NCI-H446 treated with DMSO at 0.1 percent for 48 hours (cell line): ENCODE data around the gene PLP2.
"Not testable (repeated sequence)": the region's sequence is repeated elsewhere in the genome, so short reads cannot be mapped to it uniquely, and the experiment has no call there.

Experiments used
- DNase-seq: peaks from one replicate; lab custom pipeline; 2025; lab: John Stamatoyannopoulos, UW

The PLP2 gene, protein sequence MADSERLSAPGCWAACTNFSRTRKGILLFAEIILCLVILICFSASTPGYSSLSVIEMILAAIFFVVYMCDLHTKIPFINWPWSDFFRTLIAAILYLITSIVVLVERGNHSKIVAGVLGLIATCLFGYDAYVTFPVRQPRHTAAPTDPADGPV

DNA sequence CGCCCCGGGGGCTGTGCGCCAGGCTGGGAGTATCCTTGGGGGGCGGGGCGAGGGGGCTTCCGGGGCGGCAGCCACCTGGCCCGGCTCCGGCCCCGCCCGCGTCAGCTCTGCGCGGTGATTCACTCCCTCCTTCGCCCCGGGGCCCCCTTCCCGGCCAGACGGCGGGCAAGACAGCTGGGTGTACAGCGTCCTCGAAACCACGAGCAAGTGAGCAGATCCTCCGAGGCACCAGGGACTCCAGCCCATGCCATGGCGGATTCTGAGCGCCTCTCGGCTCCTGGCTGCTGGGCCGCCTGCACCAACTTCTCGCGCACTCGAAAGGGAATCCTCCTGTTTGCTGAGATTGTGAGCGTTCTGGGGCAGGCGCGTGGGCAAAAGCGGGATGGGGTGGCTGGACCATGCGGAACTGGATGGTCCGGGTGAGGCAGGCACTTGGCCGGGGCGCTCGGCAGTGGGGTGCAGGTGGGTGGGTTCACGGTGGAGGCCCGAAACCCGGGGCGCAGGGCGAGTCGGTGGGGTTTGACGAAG, at the start of gene PLP2:
Gene PLP2, plus strand, starts transcription at position 147 of the 528 bp plus-strand sequence. Its CDS starts 103 bp downstream, at position 250.
- peak; percentile 21 for DNase-seq

DNA sequence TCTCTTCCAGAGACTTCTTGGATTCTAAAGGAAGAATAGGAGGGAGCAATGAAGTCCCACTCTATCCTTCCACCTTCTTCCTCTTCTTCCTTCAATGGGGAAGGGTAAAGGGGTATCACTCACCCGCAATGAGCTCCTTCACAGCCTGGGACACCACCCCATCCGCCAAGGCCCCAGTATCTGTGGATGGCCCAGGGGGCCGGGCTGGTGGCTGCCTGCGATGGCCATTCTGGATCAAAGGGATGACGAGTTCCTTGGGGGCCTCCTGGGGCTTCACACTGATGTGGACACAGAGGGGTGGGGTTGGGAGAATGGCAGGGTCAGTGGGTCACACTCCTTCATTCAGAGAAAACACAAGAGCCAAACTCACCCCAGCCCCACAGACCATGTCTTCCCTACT, 49.2 kb upstream of the PLP2 start:
- DNase-seq, result no peak

DNA sequence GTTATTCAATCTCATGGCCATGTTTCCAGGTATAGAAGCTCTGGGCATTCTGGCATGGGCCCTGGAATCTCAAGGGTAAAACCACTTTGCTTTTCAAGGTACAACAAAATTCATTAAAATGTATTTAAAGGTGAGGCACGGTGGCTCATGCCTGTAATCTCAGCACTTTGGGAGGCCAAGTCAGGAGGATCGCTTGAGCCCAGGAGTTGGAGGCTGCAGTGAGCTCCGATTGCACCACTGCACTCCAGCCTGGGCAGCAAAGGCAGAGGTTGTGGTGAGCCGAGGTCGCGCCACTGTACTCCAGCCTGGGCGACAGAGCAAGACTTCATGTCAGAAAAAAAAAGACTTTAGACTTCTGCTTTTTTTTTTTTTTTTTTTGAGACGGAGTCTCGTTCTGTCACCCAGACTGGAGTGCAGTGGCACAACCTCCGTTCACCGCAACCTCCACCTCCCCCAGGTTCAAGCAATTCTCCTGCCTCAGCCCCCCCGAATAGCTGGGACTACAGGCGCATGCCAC, 43.9 kb upstream of the PLP2 start:
- DNase-seq, result not testable (repeated sequence)

DNA sequence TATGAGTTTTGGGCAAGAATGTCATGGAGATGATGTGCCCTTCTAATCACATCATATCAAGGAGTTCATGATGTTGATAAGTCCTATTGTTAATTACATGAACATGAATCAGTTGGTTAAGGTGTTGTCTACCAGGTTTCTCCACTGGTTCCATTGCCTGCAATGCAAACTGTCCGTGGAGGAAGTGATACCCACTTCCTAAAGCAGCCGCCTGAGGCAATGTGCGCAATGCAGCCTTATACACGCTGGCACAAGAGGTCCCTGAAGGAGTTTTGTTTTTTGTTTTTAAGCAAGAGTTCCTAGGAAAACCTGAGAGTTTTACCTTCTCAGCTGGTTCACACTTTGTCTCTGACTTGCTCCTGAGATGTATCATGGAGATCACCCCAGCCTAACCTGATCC, 42.3 kb upstream of the PLP2 start:
- no peak for DNase-seq

DNA sequence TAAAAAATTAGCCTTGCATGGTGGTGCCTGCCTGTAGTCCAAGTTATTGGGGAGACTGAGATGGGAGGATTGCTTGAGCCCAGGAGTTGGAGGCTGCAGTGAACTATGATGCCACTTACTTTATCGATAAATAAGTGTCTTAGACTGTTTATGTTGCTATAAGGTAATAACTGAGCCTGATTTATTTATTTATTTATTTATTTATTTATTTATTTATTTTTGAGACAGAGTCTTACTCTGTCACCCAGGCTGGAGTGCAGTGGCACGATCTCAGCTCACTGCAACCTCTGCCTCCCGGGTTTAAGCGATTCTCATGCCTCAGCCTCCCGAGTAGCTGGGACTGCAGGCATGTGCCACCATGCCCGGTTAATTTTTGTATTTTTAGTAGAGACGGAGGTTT, 39.4 kb upstream of the PLP2 start:
- not testable (repeated sequence) for DNase-seq

DNA sequence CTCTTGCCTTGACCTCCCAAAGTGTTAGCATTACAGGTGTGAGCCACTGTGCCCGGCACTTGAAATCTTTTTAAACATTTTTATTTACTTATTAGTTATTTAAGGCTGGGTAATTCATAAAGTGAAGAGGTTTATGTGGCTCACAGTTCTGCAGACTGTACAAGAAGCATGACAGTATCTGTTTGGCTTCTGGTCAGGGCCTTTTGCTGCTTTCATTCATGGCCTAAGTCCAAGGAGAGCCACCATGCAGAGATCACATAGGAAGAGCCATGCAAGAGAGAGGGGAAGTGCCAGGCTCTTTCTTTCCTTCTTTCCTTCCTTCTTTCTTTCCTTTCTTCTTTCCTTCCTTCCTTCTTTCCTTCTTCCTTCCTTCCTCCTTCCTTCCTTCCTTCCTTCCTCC, 37.9 kb upstream of the PLP2 start:
- DNase-seq, result no peak

DNA sequence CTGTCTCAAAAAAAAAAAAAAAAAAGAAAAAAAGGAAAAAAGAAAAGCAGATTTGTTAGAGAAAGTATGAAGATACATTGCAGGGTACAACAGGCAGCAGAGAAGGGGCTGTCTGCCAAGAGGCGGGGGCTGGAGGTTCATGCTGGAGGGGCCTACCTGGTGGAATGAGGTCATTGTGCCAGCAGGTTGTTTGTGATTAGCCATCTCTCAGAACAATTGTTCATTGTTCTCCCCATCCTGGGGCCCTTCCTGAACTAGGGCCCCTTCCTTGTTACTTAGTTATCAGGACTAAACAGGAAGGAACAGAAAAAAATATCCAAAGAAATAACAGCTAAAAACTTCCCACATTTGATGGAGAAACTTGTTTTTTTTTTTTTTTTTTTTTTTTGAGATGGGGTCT, 34.2 kb upstream of the PLP2 start:
- DNase-seq, result no peak

DNA sequence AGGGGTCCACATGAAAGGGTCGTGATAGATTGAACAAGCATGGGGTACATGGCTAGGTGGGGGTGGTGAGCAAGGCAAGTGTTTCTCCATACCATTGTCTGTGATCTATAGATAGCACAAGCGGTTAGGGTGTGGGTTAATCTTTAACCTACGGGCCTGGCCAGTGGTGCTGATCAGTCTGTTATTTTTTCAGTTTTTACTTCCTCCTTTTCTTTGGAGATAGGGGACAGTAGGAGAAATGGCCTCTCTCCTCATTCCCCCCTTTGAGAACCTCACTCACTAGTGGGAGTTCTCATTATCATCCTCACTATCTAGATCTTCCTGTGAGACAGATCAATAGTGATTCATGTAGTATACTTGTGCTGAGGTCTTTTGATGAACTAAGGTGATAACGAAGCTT, 32.0 kb upstream of the PLP2 start:
- no peak for DNase-seq

DNA sequence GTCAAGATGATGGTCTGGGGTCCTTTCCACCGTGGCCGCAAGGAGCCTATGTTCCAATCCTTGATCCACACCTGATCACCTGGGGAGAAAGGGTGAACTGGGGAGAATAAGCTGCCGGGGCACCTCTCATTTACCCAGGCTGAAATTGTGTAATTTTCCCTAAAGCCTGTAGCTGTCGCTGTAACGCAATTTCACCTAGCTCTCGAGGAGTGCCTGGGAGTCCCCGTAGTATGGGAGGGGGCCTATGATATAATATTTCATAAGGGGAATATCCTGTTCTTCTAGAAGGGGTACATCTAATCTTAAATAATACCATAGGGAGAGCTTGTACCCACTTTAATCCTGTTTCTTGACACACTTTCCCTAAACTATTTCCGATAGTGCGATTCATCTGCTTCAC, 29.4 kb upstream of the PLP2 start:
- DNase-seq, result not testable (repeated sequence)

DNA sequence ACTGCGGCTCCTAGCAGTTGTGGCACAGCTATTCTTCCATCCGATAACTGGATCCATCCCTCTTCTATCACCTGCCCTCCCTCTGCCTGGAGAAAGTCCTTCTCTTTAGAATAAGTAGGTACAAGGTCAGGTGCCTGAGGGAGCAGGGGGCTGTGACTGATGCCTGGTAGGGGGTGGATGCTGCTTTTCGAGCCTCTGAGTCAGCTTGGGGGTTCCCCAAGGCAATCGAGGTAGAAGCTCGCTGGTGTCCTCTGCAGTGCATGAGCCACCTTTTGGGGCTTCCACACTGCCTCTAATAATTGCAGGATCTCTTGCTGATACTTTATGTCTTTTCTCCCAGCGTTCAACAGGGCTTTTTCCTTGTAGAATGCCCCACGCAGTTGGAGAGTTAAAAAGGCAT, 28.5 kb upstream of the PLP2 start:
- DNase-seq, result not testable (repeated sequence)

DNA sequence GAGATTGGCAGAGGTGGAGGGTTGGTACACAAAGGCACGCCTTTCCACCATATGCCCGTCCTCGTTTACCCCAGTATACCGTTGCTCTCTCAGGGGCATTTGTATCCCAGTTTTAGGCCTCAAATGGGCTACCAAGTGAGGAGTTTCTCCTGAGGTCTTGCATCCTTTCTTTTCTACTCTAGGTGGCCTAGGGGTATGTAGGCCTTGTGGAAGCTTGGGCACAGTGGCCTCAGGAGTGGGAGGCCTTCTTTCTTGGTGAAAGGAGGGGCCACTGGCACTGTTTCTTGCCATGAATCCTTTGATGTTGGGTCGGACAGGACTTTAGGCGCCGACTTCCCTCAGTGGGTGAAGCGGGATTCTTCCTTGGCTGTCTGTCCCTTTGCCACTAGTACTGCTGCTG, 24.4 kb upstream of the PLP2 start:
- no peak for DNase-seq

DNA sequence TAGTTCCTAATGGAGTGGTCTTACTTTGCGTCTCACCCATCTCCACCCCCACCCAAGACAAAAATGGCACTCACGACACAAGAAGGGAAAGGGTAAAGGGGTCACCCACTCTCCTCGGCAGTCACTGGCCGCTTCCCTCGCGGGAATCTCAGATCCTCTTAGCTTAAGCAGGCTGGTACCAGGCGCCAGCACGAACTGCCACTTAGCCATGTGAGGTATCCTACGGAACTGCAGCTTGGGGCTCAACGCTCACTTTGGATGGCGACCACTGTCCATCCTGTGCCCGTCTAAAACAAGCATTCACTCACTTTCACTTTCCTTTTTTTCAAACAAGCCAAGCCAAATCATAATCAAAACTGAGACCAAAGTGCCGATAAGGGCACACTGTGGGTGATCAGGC, 23.8 kb upstream of the PLP2 start:
- DNase-seq, result no peak

DNA sequence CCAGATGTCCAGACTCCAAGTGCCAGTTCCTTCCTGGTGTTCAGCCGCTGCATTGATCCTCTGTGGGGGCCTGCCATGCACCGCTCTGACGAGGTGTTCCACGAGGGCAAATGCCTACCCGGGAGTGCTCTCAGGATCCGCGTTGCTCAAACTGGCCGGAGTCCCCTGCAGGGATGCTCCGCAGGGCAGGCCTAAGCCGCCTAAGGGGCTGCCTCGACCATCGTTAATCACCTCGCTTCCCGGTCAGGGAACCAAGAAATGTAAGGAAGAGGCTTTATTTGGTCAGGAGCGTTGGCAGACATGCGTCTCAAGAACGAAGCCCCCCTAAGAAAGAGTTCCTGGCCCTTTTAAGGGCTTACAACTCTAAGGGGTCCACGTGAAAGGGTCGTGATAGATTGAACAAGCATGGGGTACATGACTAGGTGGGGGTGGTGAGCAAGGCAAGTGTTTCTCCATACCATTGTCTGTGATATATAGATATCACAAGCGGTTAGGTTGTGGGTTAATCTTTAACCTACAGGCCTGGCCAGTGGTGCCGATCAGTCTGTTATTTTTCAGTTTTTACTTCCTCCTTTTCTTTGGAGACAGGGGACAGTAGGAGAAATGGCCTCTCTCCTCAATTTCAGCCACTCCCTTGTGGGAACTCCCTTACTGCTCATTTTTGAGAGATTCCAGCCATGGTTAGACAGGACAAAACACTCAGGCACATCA, 23.2 kb upstream of the PLP2 start:
- DNase-seq, result not testable (repeated sequence)

DNA sequence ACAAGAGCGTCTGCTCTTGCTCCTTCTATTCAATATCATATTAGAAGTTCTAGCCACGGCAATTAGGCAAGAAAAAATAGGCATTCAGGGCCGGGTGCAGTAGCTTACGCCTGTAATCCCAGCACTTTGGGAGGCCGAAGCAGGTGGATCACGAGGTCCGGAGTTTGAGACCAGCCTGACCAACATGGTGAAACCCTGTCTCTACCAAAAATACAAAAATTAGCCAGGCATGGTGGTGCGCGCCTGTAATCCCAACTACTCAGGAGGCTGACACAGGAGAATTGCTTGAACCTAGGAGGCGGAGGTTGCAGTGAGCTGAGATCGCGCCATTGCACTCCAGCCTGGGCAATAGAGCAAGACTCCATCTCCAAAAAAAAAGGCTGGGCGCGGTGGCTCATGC, 22.4 kb upstream of the PLP2 start:
- DNase-seq, result not testable (repeated sequence)

DNA sequence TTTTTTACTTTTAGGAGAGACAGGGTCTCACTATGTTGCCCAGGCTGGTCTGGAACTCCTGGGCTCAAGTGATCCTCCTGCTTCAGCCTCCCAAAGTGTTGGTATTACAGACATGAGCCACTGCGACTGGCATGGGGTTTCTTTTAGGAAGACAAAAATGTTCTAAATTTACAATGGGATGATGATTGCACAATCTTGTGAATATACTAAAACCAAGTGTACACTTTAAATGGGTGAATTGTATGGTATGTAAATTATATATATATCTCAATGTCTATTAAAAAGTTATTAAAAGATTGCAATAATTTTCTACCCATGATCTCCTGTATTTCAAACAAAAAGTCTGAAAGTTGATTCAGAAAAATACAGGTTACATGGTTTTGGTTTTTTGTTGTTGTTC, 18.2 kb upstream of the PLP2 start:
- DNase-seq, result no peak

DNA sequence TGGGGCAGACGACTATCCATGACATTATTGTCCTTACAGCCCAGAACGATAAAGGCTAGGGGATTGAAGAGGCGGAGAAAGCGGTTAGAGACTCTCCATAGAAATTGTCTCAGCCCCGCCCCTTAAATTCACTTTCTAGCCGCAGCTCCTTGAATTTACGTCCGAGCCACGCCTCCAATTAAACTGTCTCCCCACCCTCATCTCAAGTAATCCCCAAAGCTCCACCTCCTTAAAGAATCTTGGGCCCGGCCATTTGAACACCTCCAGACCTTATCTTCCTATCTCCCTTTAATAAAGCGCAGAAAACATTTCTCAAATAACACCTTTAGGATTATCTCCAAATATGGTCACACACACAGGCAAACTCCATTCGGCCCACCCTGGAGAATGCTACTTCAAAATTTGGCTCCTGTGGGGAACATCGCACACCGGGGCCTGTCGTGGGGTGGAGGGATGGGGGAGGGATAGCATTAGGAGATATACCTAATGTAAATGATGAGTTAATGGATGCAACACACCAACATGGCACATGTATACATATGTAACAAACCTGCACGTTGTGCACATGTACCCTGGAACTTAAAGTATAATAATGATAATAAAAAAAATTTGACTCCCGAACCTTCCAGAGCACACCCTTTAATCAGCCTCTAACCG, 16.3 kb upstream of the PLP2 start:
- DNase-seq, result peak; percentile 2

DNA sequence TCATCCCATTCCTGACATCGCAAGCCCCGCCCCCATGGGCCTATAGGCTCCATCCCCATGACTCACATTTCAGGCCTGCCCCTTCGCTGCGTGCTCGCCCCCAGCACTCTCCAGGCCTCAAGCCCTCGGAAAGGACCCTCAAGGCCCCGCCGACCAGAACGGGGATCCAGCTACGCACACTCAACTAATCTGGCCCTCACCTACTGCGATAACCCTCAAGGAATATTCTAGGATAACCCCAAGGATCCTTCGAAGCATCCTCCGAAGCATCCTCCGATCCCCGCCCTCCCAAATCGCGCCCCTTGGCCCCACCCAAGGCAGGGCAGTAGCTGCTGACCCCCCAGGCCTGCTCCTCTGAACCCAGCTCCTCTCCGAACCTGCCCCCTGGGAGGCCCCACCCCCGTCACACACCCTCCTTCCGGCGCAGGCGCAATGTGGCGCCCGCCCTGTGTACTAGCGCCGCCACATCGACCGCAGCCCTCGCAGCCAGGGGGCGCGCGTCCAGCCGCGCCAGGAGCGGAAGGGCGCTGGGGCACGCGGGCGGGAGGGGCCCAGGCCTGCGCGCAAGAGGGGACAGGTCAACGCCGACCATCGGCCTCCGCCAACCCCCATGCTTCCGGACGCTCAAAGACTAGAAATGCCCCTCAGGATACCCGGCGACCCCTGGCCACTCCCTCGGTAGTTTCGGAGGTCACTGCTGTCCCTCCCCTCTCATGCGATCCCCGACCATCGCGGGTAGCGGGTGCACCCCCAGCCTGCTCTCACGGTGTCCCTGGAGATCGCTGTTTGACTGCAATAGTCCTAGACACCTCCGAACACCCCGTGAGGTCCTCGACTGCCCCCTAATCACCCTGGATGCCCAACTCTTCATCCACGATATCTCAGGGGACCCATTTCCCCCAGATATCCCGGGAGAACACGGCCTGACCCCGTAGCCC, 15.5 kb upstream of the PLP2 start:
- DNase-seq, result peak; percentile 58

DNA sequence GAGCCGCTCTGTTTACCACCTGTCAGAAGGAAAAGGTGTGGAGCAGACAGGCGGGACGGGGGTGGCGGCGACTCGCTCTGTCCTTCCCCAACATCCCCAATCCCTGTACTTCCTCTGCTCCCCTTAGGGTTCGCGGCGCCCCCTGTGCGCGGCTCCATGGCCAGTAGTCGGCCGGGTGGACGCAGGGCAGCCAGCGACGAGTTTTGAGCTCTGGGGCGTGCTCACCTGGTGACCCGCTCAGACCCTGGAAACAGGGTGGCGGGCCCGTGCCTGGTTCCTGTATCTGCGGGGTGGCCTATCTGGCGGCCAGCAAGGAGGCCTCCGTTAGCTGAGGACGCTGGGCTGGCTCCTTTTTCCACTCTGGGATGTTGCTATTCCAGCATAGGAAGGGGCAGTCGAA, 14.5 kb upstream of the PLP2 start:
- no peak for DNase-seq

DNA sequence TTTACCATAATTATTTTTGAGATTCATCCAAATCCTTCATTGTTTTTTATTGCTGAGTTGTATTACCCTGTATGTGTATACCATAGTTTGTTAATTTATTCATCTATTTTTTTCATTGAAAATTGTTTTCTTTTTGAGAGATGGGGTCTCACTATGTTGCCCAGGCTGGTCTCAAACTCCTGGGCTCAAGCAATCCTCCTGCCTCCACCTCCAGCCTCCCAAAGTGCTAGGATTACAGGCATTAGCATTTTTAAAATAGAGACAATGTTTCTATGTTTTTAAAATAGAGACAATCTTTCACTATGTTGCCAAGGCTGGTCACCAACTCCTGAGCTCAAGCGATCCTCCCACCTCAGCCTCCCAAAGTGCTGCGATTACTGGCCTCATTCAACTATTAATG, 10.8 kb upstream of the PLP2 start:
- DNase-seq, result no peak

DNA sequence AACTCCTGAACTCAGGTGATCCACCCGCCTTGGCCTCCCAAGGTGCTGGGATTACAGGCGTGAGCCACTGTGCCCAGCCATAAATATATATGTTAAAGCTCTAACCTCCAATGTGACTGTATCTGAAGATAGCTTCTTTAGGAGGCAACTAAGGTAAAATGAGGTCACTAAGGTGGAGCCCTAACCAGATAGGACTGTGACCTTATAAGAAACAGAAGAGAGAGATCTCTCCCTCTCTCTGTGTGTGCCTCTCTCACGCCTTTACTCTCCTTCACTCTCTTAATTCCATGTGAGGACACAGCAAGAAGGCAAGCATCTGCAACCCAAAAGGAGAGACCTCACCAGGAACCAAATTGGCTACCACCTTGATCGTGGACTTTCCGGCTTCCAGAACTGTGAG, 10.1 kb upstream of the PLP2 start:
- no peak for DNase-seq

DNA sequence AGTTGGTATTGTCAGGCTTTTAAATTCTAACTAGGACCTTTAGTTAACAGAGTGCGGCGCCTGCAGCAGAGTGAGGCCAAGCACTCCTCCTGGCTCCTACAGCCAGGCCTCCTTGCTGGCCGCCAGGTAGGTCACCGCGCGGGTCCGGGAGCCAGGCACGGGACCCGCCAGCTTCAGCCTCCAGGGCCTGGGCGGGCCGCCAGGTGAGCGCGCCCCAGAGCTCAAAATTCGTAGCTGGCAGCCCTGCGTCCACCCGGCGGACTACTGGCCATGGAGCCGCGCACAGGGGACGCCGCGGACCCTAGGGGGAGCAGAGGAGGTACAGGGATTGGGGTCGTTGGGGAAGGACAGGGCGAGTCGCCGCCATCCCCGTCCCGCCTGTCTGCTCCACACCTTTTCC, 9.1 kb upstream of the PLP2 start, which contains the start of gene MAGIX:
Gene MAGIX, plus strand, starts transcription at position 139 of the 400 bp plus-strand sequence. Its CDS starts 132 bp downstream, at position 271.
- DNase-seq, result no peak
